GM21515 (cell line): ENCODE measurements around the gene CABCOCO1.

Experiments
- ATAC-seq: cut with Tn5 transposase; IDR thresholded peaks from one replicate; pipeline ENCODE4 v1.9.1; 2021; ENCODE audit not compliant: unreplicated experiment

Gene CABCOCO1

DNA sequence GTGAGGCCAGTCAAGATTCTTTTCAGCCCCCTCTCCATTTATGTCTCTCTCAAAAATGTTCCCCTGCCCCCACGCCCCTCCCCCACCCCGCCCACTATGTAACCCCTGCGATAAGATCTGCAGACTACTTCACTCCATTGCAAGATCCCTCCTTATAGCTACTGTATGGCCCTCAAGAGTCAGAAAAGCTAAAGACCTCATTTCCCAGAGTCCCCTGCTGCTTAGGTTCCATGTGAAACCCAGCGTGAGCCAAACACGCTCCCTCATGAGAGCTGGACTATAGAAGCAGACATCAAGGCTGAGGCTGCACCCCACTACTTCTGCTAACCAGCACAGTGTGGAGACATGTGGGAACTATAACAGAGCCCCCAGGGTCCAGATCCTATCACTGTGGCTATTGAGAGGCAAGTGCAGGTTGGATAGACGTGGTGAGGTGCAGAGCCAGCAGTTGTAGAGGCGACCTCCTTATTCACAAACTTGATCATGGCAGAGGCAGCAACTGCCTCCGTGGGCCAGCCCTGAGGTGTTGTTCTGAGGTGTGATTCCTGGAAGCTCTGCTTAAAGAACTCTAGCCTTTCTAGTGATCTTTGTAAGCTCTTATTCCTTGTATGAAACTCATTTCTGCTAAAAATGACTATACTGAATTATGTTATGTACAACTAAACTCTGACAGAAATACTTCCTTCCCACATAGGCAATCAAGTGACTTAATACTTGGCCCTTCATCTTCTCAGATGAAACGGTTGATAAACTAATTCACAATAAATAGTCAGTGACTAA lies 121.8 kb downstream of the CABCOCO1 start:
- ATAC-seq: no peak

DNA sequence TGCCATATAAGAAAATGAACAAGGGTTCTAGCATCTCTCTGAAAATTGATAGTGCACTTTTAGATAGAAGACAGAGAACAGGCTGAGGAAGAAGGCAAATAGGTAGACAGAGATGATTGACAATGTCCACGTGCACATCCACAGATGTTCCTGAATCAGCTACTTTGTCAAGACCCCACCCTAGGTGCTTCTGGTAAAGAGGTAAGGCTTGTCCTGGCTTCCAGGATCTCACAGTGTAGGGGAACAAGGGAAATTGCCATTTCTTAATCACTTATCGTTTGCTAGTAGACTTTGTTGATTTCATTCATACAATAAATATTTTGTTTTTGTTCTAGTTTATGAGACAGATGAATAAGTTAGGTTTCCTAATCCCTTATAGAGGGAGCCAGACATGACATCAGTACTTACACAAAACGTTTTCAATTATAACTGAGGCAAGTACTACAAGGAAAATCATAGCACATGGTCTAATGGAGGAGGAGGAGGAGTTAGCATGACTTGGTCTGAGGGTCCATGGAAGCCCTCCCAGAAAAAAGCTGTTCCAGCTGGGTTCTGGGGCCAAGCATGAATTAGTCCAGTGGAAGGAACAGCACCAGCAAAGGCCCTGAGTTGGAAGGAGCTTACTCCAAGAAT lies 122.9 kb downstream of the CABCOCO1 start:
- no peak for ATAC-seq

DNA sequence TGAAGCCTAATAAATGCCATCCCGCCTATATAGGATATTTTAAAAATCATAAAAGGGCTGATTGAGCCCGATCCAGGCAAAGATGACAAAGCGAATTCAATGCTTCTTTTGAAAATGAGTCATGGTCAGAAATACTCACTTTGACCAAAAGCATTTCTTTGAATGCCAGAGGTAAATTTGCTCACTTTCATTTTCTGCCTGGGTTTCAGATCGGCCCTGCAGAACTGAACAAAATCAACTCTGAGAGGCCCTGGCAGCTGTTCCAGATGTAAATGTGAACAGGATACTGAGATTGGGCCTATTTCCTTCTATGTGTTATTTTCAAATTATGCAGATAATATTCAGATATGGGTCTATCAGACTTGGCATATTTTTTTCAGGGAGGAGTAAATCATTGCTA lies 124.0 kb downstream of the CABCOCO1 start:
- ATAC-seq: peak; percentile 96

DNA sequence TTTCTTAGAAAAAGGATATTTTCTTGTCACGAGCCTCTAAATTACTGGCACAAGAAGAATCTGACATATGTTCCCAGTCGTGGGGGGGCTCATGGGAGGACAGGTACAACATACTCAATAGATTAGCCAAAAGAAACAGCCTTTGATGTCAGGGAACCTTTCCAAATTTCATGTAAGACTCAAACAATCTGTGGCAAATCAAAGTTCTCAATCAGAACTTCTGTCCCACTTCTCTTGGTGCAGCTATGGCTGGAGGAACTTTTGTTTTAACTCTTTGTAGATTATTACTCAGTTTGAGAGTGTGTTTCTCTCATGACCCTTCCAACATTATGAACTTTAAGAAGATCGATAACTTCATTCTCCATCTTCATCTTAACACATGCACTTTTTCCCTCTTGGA lies 124.4 kb downstream of the CABCOCO1 start:
- ATAC-seq: no peak

DNA sequence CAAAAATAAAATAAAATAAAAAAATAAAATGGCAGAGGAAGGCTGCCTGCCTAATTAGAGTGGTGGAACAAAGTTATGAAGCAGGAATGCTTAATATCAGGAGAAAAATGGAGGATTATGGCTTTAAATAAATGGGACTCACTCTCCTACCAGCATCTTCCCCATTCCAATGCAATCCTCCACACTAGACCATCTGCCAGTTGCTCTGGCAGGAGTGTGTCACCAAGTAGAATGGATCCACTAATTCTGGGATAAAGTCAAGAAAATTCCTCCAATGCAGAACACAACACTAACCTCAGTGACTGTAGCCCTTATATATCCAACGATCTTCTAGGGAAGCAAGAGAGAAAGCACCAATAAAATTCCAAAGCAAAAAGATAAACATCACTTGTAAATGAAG lies 126.3 kb downstream of the CABCOCO1 start:
- ATAC-seq: no peak

DNA sequence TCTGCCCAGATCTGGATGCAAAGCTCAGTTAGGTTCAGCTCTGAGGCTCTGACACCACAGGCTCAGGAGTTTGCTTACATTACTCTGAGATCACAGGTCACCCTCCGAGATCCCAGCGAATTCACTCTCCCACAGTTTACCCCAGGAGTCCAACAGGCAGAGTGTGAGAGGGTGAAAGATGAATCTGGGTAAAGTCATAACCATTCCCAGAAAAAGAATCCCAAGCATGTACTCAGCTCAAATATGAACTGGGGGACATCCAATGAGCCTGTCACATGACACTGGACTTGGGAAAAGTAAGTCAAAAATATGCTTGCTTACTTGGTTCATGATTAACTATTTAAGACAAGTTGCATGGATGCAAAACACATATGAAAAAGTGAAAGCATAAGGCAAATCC lies 128.5 kb downstream of the CABCOCO1 start:
- ATAC-seq: no peak

DNA sequence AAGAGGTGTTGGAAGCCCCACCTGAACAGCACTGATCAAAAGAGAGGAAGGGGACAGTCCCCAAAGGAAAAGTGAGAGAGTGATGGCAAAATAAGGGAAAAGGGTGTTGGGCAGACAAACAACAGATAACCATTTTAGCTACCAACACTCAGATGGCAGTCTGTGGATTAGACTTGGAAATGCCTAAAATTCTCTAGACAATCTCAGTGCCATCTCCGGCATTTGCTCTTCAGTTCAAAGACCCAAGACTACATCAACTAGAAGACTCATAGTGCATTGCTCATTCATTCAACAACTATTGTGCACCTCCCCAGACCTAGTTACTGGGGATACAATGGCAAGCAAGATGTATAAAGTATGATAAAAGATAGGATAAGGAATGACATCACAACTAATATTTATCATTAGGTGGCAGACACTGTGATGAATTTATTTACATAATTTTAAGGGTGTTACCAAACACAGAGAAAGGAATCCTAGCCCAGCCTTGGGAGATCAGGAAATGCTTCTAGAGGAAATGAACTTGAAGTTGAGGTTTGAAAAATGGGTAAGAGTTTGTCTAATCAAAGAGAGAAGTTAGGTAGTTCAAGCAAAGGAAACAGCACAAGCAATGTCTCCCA lies 129.5 kb downstream of the CABCOCO1 start:
- ATAC-seq: no peak

DNA sequence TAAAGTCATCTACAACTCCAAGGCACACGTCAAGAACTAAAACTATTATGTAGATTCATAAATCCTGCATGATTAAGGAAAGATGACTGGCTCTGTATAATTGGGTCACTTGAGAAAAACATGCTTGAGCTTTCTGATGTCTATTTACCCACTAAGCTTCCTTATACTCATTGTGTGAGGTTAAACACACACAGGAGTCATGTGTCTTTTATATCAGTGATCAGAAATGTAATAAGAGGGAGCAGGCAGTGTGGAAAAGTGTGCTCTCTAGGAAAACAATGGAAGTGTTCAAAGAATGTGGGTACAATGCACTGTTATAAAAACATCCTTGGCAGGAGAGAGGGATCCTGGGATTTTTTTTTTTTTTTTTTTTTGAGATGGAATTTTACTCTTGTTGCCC lies 130.2 kb downstream of the CABCOCO1 start:
- no peak for ATAC-seq

DNA sequence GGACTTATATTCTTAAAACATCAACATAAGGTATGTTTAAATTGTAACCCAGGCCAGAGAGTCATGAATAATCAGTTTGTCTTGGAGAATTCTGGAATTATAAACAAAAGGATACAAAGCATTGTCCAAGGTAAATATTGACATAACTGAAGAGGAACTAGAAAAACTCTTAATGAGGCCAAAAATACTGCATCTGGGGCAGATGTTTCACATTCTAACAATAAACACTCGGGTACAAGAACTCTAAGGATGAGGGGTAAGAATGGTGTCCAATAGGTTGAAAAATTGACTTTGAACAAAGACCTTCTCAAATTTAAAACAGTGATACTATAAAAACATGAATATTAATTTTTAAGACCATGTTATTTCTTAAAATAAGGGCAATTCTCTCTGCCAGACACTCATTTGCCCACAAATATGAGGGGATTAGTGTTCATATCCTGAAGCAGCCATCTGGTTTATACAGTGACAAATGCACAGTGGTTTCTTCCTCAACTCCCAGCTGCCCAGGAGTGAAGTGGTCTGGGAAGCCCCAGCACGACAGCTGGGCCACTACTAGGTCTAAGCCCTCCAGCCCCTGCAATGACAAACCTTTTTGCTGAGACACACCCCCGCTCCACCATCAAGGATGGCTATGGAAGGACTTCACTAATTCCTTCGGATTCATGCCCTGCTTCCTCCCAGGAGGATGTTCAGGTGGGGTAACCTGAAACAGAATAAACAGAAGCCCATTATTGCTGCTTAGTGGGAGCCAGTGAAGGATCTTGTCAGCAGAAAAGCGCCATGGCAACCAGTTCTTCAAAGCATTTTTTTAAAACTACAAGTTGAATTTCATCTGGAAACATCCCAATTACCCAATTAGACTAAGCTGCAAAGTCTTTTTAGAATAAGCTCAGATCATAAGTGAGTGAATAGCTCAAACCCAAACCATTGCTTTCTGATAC lies 131.3 kb downstream of the CABCOCO1 start:
- ATAC-seq: no peak

DNA sequence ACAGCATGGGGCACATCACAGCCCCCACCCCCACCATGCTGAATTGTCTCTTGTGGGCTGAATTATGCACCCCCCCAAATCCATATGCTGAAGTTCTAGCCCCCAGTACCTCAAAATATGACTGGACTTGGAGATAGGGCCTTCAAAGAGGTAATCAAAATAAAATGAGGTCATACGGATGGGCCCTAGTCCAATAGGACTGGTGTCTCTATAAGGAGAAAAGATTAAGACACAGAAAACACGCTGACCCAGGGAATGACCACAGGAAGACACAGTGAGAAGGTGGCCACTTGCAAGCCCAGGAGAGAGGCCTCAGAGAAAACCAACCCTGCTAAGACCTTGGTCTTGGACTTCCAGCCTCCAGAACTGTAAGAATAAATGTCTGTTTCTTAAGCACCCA lies 132.4 kb downstream of the CABCOCO1 start:
- ATAC-seq: no peak

DNA sequence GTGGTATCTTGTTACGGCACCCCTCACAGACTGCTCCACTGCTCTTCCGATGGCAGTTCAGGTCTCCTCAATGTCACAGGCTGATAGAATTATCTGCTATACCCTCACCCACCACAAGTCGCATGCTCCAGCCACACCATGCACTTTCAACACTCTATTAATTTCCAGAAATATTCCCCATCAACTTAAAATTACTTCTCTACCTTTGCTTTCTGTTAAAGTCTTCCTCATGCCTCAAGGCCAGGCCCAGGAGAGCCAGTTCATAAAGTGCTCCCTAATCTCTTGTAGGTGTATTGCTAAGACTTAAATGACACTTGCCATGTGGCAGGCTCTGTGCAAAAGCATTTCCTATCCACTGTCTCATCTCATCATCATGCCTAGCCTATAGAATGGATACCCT lies 132.8 kb downstream of the CABCOCO1 start:
- peak; percentile 55 for ATAC-seq

DNA sequence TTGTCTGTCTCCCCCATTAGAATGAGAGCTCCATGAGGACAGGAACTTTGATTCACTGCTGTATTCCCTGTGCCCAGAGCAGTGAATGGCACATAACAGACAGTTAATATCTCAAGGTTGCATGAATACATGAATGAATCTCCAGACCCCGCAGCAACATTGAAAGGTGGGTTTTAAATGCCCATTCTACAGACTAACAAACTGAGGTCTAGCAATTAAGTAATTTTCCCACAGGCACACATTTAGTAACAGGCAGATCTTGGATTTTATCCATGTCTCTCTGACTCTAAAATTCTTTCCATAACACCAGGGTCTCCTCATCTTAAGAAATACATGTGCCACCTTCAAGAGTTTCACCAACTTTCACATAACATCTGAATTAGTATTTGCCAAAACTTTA lies 134.1 kb downstream of the CABCOCO1 start:
- ATAC-seq: no peak

DNA sequence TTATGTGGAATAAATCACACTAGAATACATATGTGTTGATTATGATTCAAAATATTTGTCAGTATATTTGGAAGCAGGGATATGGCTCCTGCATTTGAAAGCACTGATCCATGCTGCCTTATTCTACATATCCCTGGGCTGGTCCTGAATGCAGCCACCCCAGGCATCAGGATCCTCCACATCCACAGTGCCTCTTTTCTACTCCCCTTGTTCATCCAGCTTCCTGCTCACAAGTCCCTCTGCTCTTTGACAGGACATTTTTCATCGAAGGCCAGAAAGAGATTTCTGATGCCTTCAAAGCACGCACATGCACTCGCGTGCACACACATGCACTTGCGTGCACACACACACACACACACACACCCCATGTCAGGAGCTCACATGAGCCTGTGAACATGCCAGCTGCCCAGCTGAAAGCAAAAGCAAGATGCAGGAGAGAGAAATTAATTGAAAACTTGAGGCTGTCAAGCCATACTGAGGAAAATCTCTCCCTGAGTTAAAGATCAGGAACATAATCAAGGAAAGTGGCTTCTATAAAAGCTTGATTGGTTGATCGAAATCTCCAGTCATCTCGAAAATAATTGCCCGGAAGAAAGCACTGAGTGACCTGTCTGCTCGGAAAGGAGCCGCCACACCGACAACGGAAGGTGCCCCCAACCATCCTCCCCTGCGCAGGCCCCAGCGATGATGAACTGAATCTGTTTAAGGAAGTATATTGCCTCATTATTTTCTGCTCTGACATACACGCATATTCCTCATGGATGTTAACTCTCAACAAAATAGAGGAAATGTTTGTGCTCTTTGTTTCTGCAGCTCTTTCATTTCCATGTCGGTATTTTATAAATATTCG lies 134.8 kb downstream of the CABCOCO1 start:
- ATAC-seq: no peak

DNA sequence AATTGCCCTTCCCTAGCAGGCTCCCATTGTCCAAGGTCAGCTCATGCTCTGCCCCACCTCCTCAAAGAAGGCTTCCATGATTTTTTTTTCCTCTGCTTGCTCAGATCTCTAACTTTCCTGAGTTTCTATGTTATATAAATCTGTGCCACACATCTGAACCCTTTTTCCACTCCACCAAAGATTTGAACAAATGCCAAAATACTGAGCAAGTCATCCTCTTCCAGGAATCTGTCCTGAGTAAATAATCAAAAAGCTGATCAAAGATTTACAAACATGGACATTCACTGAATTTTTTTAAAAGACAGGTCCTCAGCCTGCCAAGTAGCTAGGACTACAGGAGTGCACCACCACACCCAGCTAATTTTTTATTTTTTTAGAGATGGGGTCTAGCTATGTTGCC lies 136.0 kb downstream of the CABCOCO1 start:
- ATAC-seq: no peak

DNA sequence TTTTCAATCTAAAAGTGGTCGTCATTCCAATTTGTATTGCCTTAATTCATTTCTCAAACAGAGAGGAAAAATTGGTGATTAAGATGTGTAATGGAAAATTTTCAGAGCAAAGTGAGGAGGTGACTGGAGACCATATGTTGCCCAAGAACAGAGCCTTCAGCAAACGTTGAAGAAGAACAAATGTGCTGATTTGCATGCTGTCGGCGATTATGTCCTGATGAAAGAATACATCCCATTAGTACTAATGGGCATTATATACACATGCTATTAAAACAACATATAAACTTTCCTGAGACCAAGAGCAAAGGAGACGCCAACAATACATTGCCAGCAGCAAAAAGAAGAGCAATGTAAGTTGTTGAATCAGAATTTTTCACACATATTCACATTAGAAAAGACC lies 138.8 kb downstream of the CABCOCO1 start:
- no peak for ATAC-seq

DNA sequence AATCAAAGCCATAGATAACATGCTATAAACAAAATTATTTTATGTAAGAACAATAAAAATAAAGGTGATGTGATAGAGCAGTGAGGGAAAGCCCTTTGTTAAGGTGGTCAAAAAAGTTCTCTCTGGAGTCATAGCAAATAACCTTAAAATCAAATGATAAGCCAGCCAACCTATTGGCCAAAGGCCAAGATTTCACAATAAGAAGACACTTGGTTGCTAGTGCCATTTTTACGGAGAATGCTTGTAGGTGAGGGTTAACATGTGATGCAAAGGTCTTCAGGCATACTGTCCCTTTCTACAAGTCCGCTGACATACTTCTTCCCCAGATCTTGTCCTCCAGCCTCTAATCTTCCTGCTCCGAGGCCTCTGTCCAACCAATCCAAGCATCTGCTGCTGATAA lies 140.5 kb downstream of the CABCOCO1 start:
- ATAC-seq: no peak

DNA sequence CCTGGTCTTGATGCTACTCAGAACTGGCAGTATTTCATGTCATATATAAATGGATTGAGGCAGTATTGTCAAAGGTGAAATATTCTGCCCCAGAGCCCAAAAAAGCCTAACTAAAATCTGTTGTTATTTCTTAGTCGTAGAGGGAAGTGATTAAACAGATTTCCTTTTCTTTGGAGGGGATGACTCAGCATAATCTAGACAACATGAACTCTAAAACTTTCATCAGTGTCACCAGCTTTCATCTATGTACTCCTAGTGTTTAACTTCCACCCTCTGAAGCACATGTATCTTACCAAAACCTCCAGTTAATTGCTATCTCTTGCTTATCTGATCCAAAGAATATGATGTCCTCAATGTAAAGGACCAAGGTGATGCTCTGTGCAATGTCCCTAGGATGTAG lies 141.7 kb downstream of the CABCOCO1 start:
- ATAC-seq: no peak

DNA sequence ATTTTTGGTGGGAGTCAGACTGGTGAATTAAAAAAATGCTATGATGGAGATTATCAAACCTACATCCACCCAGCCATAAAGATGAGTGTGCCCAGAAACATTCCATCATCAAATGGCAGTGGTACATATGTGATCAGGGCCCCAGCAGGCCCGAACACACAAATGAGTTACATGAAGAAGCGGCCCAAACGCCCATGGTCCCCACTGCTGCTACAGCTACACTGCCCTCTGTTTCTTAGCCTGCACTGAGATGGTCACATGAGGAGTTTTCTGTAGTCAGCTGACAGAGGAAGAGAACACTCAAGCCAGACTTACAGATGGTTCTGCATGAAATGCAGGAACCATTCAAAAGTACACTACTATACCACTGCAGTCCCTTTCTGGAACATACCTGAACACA lies 142.4 kb downstream of the CABCOCO1 start:
- ATAC-seq: no peak

DNA sequence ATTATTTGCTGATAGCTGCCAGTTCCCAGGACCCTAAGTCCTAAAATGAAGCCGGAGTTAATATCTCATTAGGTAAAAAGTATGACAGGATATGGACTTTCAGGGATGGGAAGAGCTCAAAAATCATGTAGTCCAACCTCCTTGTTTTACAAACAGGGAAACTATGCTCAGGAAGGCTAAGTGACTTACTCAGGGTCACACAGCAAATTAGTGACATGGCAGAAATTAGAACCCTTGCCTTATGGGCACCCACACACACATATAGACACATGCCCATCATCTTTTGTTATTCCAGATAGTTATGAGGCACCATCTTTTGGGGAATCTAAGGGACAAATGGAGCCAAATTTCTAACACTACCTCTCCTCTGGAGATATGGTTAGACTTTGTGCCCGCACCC lies 147.5 kb downstream of the CABCOCO1 start:
- ATAC-seq: no peak

DNA sequence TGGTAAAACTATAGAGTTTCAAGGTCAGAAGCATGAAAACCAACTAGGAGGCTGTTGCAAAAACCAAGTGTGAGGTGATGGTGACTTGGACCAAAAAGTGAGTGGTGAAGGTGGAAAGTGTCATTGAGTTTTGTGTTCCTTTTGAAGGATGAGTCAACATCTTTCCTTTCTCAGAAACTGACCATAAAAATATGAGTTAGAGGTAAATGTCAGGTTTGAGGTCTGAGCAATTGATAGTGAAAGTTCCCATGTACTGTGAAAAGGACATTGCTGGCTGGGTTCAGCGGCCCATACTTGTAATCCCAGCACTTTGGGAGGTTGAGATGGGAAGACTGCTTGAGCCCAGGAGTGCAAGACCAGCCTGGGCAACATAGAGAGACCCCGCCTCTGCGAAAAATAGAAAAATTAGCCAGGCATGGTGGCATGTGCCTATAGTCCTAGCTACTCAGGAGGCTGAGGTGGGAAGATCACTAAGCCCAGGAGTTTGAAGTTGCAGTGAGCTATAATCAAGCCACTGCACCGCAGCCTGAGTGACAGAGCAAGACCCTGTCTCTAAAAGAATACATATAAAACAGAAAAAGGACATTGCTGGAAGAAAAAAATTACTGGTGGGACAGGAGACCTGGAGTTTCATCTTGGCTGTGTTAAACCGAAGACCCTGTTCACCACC lies 149.5 kb downstream of the CABCOCO1 start:
- no peak for ATAC-seq
